Neural progenitor cell (in vitro differentiated cells): ENCODE data around the gene CNTNAP2.

Experiments
- CTCF ChIP-seq: fragments of 200-600 bp; sonication (generic); IDR thresholded peaks from 2 replicates; pipeline ENCODE4 v1.5.1; 2017; ENCODE audit warnings: antibody characterized with exemption, mild to moderate bottlenecking
- EZH2 ChIP-seq: fragments of 200-600 bp; sonication (generic); IDR thresholded peaks from 2 replicates; pipeline ENCODE4 v1.6.1; 2017; ENCODE audit warnings: antibody characterized with exemption, mild to moderate bottlenecking, moderate library complexity
- EZH2phosphoT487 ChIP-seq: fragments of 200-600 bp; sonication (generic); IDR thresholded peaks from 2 replicates; pipeline ENCODE4 v1.6.1; 2017; ENCODE audit warnings: antibody characterized with exemption

DNA sequence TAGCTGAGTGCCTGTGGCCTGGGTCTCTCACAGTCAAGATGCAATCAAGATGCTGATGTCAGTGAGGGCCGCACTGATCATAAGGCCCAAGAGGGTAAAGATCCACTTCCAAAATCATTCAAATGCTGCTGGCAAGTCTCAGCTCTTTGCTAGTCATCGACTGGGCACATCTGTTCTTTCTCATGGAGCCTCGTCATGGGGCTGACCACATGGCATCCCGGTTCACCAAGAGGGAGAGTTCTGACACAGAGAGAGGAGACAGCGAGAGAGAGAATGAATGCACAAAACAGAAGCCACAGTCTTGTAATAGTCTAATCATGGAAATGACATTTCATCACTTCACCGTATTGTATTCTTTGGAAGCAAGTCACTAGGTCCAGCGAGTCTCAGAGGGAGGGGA, 1406.5 kb downstream of the CNTNAP2 start:
- TF ChIP-seq CTCF (no peak), EZH2 (no peak), EZH2phosphoT487 (no peak)
